Activated B cell treated with CpG ODN at 0.5 μM for 24 hours (primary cell): ENCODE measurements around the gene C22orf23. TPM values are rescaled to one million over a fixed set of nuclear protein-coding genes. Genes with fewer than 3 reads are reported as not detected.

Source experiments
- ATAC-seq: fragments of 200-7000 bp; cut with Tn5 transposase; one replicate; pipeline ENCODE4 v1.10.0; 2021; ENCODE audit warnings: low read depth, mild to moderate bottlenecking, moderate library complexity
- CTCF ChIA-PET: fragments of 350-600 bp; sonication (Branson Sonifier 250); formaldehyde crosslinking; loops from one replicate; lab custom pipeline; 2021; ENCODE audit warnings: antibody characterized with exemption; lab: Charles Lee
- POLR2A ChIA-PET: fragments of 350-600 bp; sonication (Branson Sonifier 250); formaldehyde crosslinking; loops from one replicate; lab custom pipeline; 2021; ENCODE audit warnings: antibody characterized with exemption; lab: Charles Lee
- DNase-seq: peaks from one replicate; pipeline ENCODE4 v3.0.0; 2022
- H3K27ac Mint-ChIP-seq: one replicate; pipeline ENCODE4 v1.8.0; 2020; ENCODE audit warnings: mixed read lengths
- H3K27me3 Mint-ChIP-seq: one replicate; pipeline ENCODE4 v1.8.0; 2021; ENCODE audit warnings: mixed read lengths
- H3K36me3 Mint-ChIP-seq: one replicate; pipeline ENCODE4 v1.8.0; 2021; ENCODE audit warnings: low read depth, mixed read lengths
- H3K4me1 Mint-ChIP-seq: one replicate; pipeline ENCODE4 v1.8.0; 2021; ENCODE audit warnings: mixed read lengths
- H3K4me3 Mint-ChIP-seq: one replicate; pipeline ENCODE4 v1.8.0; 2020; ENCODE audit warnings: mild to moderate bottlenecking, mixed read lengths
- H3K9me3 Mint-ChIP-seq: one replicate; pipeline ENCODE4 v1.8.0; 2020; ENCODE audit warnings: mixed read lengths
- CTCF ChIP-seq: fragments of 200-600 bp; IDR thresholded peaks from one replicate; pipeline ENCODE4 v1.8.0; 2022; ENCODE audit warnings: antibody characterized with exemption, mild to moderate bottlenecking
- intact Hi-C: fragments of 100-400 bp; cut with micrococcal nuclease; formaldehyde crosslinking; loops from one replicate; pipeline ENCODE4 v1.15.1; 2024
- total RNA-seq: library from RNA; stranded (reverse); gene quantifications from 2 replicates; pipeline ENCODE4 v1.2.3, GENCODE V29; 2022

The C22orf23 gene
- total RNA-seq, 1 donor from 2014 or later = 0.16 TPM

- Mint-ChIP-seq H3K36me3 (peaks cover 4% of the 10 kb centered on the region), H3K27me3 (no peaks in the 10 kb centered on the region), H3K4me3 (no peak overlapping the region), H3K27ac (no peak overlapping the region), H3K4me1 (no peaks in the 10 kb centered on the region), H3K9me3 (no peaks in the 10 kb centered on the region)
- CTCF ChIA-PET = no interaction called here
- TF ChIP-seq CTCF = no peak
- POLR2A ChIA-PET = interaction anchor here (0.5 kb wide), 1 partner anchor 73 kb away, joined by 3 read pairs; no protein-coding TSS in a partner anchor
- DNase-seq (no peak), ATAC-seq (no peak)
- intact Hi-C loops = no loop called here
Observed at GRCh38 chr22:37982938-37983859, 29.8 kb upstream of the C22orf23 start.

GRCh38 chr22:37982151-37982785 is 28.9 kb upstream of the C22orf23 start:
- CTCF ChIA-PET = no interaction called here
- no peaks in the 10 kb centered on the region for H3K9me3 Mint-ChIP-seq
- no peak overlapping the region for H3K27ac Mint-ChIP-seq
- no peak for DNase-seq
- H3K4me1 Mint-ChIP-seq = no peaks in the 10 kb centered on the region
- no peak for ATAC-seq
- peaks cover 4% of the 10 kb centered on the region for H3K36me3 Mint-ChIP-seq
- intact Hi-C loops = no loop called here
- TF ChIP-seq CTCF = no peak
- POLR2A ChIA-PET = interaction anchor here (0.5 kb wide), 1 partner anchor 74 kb away, joined by 3 read pairs; no protein-coding TSS in a partner anchor
- H3K4me3 Mint-ChIP-seq = no peak overlapping the region
- no peaks in the 10 kb centered on the region for H3K27me3 Mint-ChIP-seq

GRCh38 chr22:37981282-37982011 is 28.0 kb upstream of the C22orf23 start:
- no peak overlapping the region for H3K4me3 Mint-ChIP-seq
- POLR2A ChIA-PET = no interaction called here

GRCh38 chr22:37979782-37980181 is 26.4 kb upstream of the C22orf23 start:
- H3K27ac Mint-ChIP-seq = no peak overlapping the region
- H3K4me3 Mint-ChIP-seq = no peak overlapping the region
- ChIA-PET CTCF (no interaction called here), POLR2A (no interaction called here)
- peaks cover 13% of the 10 kb centered on the region for H3K36me3 Mint-ChIP-seq
- H3K9me3 Mint-ChIP-seq = no peaks in the 10 kb centered on the region
- TF ChIP-seq CTCF = no peak
- intact Hi-C loops = no loop called here
- H3K4me1 Mint-ChIP-seq = no peaks in the 10 kb centered on the region
- no peak for ATAC-seq
- no peak for DNase-seq
- no peaks in the 10 kb centered on the region for H3K27me3 Mint-ChIP-seq

More at GRCh38 chr22:37981282-37982011, 28.0 kb upstream of the C22orf23 start:
- Mint-ChIP-seq H3K9me3 (no peaks in the 10 kb centered on the region), H3K4me1 (no peaks in the 10 kb centered on the region), H3K27ac (no peak overlapping the region), H3K27me3 (no peaks in the 10 kb centered on the region), H3K36me3 (peaks cover 4% of the 10 kb centered on the region)
- intact Hi-C loops = no loop called here
- no peak for TF ChIP-seq CTCF
- ATAC-seq (no peak), DNase-seq (no peak)
- CTCF ChIA-PET = no interaction called here
